ENCODE measurements around the gene WNT7A.

Gene WNT7A

GRCh38 chr3:13878281-13879101 lies 1.4 kb downstream of the WNT7A start:
- DNase-seq (ENCODE audit: low read depth), result no peak
- TF ChIP-seq, protein P1, sequence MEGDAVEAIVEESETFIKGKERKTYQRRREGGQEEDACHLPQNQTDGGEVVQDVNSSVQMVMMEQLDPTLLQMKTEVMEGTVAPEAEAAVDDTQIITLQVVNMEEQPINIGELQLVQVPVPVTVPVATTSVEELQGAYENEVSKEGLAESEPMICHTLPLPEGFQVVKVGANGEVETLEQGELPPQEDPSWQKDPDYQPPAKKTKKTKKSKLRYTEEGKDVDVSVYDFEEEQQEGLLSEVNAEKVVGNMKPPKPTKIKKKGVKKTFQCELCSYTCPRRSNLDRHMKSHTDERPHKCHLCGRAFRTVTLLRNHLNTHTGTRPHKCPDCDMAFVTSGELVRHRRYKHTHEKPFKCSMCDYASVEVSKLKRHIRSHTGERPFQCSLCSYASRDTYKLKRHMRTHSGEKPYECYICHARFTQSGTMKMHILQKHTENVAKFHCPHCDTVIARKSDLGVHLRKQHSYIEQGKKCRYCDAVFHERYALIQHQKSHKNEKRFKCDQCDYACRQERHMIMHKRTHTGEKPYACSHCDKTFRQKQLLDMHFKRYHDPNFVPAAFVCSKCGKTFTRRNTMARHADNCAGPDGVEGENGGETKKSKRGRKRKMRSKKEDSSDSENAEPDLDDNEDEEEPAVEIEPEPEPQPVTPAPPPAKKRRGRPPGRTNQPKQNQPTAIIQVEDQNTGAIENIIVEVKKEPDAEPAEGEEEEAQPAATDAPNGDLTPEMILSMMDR (IDR thresholded peaks at IDR 0.05; ENCODE audit: control insufficient read depth, extremely low read depth, insufficient read depth), result no peak
- H3K4me3 ChIP-seq (ENCODE audit: low read depth, low read length), result no peak overlapping the region

DNA sequence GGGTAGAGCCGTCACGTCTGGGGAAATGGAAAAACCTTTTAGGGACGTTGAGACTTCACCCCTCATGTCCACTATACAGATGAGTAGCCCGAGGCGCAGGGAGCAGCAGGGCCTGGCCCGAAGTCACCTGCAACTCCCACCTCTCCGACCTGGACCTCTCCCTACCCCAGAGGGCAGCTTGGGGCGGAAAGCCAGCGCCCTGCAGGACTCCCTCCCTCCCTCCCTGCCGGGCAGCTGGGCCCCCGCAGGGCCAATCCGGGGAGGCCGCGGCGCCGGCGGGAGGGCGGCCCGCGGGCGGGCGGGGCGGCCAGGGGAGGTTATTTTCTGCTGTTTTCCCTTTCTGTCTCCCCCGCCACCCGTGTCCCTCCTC lies 2.0 kb downstream of the WNT7A start:
- TF ChIP-seq, protein P1 (IDR thresholded peaks at IDR 0.05; ENCODE audit: control insufficient read depth, extremely low read depth, insufficient read depth), result no peak
- DNase-seq (ENCODE audit: low read depth), result no peak
- H3K4me3 ChIP-seq (ENCODE audit: low read depth, low read length), result no peak overlapping the region

DNA sequence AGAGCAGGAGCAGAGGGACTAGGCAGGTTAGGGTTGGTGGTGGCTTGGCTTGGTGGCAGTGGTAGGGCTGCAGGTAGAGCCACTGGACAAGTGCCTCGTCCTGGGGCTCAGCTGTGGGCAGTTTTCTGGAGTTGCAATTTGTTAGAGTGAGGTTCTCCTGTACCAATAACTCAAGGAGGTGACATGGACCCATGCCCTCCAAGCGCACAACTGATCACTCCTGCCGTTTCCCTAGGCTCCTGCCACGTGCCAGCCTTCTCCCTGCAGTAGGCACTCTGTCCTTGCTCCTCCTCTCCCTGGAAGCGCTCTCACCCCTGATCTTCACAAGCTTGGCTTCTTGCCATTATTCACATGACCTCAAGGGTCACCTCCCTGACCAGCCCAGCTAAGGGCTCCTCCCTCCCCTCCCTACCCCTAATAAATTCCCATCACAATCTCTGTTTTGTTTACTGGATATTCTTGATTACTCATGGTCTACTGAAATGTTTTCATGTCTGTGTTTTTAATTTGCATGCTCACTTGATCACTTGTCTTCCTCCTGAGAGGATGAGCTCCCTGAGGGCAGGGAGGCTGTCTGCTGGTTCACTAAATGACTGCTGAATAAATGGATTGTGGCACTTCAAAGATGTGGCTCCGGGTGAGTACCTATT lies 3.3 kb downstream of the WNT7A start:
- TF ChIP-seq, protein P1 (IDR thresholded peaks at IDR 0.05; ENCODE audit: control insufficient read depth, extremely low read depth, insufficient read depth), result no peak
- no peak overlapping the region for H3K4me3 ChIP-seq (ENCODE audit: low read depth, low read length)
- DNase-seq (ENCODE audit: low read depth), result no peak

- DNase-seq (ENCODE audit: low read depth), result no peak
- no peak overlapping the region for H3K4me3 ChIP-seq (ENCODE audit: low read depth, low read length)
- TF ChIP-seq, protein P1 (IDR thresholded peaks at IDR 0.05; ENCODE audit: control insufficient read depth, extremely low read depth, insufficient read depth), result no peak
These were observed 5.0 kb downstream of the WNT7A start for GRCh38 chr3:13874891-13875290.

DNA sequence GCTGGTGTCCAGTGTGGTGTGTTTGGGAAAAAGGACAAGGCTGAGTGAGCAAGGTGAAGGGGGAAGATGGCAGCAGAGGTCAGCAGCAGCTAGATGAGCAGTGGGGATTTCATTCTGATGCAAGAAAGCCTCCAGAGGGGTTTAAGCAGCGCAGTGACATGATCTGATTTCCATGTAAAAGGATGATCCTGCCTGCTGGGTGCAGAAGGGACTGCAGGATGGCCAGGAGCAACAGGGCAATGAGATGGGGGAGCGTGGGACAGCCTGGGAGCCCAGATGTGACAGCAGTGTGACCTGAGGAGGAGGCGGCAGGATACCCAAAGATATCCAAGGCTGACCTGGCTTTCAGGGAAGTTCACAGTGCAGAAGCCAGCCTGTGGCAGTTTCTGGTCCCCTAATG lies 6.1 kb downstream of the WNT7A start:
- no peak for DNase-seq (ENCODE audit: low read depth)
- TF ChIP-seq, protein P1 (IDR thresholded peaks at IDR 0.05; ENCODE audit: control insufficient read depth, extremely low read depth, insufficient read depth), result no peak
- no peak overlapping the region for H3K4me3 ChIP-seq (ENCODE audit: low read depth, low read length)

DNA sequence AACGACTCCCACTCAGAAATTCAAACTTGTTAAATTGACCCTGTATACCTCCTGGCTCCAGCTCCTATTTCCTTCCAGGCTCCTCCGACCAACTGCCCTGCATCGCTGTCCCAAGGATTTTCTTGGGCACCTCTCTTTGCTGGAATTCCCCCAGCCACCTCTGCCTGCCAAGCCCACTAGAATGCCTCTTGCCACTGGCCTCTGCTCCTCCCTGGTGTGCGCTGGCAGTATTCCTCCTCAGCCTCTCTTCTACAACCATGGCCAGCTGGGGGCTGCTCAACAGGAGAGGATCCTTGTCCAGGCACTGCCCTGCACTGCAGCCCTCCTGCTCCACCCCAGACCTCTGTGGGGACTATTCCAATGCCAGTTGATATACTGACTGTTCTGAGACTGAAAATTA lies 7.4 kb downstream of the WNT7A start:
- DNase-seq (ENCODE audit: low read depth), result no peak
- TF ChIP-seq, protein P1 (IDR thresholded peaks at IDR 0.05; ENCODE audit: control insufficient read depth, extremely low read depth, insufficient read depth), result no peak
- H3K4me3 ChIP-seq (ENCODE audit: low read depth, low read length), result no peak overlapping the region
